Measurements from ENCODE around the gene ELAPOR1.
"Not testable (repeated sequence)": the region's sequence is repeated elsewhere in the genome, so short reads cannot be mapped to it uniquely, and the experiment has no call there.

ELAPOR1 gene

DNA sequence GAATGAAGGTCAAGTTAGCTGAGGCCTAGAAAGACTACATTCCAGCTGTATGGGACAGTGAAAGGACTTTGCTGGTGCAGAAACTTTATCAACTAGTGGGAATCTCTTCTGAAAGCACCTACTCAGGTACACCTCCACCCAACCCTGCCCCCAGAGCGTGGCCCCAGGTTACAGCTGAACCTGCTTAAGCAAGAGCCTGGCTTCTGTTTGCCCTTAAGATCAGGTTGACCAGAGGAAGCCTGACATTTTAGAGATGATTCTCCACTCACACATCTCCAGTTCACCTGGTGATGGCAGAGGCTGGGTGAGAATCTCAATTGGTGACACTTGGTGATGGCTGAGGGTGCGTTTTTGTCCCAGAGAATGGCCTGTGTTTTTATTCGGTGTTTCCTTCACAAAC, 24.0 kb downstream of the ELAPOR1 start:
- DNase-seq: no peak

DNA sequence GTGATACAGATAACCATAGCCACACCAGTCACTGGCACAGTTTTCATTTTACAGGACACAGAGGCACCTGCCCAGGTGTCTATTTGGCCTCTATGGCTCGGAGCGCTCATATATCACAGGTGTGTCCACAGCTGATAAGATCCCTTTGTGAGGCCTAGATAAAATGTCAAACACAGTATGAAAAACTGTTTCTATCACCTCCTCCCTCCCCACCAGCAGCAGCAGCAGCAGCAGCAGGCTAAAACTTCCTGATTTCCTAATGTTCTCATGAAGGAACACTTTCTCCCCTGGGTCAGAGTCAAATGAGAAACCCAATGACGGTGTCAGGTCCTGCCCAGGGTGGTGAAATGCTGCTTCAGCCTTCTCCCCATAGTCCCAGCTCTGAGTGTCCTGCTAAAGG, 24.4 kb downstream of the ELAPOR1 start:
- no peak for DNase-seq

DNA sequence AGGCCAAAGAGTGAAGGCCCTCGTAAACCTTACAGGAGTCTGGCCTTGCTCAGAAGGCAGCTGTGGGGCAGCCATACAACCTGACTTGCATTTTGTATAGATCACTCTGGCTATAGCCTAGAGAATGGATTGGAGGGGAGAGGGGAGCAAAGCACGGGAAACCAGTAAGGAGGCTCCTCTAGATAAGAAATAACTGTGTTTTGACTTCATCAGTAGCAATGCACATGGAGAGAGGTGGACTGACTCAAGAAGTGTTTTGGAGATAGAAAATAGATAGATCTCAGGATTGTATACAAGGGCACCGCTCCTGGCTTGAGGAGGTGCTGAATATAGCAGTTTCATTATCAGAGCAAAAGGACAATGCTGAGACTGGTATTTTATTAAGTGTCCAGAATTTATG, 26.5 kb downstream of the ELAPOR1 start:
- no peak for DNase-seq

DNA sequence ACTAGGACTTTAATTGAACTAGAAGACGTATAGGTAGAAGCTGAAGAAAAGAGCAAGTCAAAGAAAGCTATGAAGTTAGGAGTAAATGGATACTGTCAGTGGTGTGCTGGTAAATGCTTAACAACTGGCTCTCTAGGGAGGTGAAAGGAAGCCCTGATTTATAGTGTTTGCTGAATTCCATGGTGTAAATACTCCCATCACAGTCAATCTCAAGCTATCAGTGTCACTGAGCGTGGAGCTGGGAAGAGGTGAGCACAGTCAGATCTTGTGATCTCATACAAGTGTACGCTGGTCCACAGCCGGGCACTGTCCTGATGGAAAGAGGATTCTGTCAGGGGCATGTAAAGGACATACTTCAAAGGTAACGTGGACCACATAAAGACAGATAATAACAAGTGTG, 28.3 kb downstream of the ELAPOR1 start:
- no peak for DNase-seq

DNA sequence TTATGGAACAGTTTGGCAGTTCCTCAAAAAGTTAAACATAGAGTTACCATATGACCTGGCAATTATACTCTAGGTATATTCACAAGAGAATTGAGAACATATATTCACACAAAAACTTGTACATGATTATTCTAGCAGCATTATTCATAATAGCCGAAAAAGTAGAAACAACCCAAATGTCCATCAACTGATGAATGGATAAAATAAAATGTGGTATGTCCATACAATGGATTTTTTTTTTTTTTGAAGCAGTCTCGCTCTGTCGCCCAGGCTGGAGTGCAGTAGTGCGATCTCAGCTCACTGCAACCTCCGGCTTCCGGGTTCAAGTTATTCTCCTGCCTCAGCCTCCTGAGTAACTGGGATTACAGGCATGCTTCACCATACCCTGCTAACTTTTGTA, 28.8 kb downstream of the ELAPOR1 start:
- not testable (repeated sequence) for DNase-seq

DNA sequence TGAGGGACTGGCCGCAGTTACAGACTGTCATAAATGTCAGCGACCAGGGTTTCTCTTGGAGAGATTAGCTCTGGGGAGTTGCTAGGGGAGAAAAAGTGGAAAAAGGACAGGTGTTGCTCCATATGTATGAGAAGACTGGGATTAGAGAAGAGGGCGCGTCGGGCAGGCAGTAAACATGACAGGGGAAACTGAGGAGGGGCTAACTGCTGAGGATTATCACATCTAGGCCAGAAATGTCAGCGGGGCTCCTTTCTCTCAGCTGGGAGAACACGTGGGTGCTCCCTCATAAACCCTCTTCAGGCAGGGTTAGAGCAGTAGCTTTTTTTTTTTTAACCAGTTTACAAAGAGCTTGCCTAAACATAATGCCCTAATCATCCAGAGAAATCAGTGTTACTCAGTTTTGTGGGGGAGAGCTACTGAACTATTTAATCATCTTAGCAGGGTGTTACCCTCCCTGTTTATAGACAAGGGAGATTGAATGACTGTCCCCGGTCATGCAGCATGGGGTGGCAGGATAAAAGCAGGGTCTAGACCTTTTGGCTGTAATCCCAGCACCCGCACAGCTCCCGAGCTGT, 35.2 kb downstream of the ELAPOR1 start:
- no peak for DNase-seq

DNA sequence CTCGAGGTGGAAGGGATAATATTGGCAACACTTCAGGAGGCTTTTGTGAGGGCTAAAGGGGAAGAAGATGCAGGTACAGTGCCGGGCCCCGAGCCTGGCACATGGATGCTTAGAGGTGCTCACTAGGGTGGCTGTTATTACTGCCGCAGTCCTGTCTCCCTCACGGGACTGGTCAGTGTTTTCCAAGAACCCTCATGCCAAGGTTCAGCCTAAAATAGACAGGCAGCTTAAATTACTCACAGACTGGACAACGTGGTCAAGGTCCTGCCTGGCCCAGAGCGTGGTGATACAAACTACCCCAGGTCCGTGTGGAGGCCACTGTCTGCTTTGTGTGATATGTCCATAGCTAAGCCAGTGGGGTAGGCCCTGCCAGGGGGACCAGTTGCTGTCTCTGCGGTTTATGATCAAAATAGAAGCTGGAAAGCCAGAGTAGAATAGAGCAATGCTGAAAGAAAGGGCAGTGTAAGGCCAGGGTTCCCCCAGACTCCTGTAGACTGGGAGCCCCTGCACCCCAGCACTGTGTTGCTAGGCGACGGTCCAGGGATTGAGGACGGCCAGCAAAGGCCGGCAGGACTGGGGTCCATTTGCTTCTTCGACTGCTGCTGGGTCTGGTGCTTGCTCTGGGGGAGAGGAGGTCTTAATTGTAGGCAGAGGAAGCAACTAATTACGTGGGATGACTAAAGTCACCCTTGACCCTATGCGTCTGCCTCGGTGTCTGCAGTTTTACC, 36.1 kb downstream of the ELAPOR1 start:
- no peak for DNase-seq

DNA sequence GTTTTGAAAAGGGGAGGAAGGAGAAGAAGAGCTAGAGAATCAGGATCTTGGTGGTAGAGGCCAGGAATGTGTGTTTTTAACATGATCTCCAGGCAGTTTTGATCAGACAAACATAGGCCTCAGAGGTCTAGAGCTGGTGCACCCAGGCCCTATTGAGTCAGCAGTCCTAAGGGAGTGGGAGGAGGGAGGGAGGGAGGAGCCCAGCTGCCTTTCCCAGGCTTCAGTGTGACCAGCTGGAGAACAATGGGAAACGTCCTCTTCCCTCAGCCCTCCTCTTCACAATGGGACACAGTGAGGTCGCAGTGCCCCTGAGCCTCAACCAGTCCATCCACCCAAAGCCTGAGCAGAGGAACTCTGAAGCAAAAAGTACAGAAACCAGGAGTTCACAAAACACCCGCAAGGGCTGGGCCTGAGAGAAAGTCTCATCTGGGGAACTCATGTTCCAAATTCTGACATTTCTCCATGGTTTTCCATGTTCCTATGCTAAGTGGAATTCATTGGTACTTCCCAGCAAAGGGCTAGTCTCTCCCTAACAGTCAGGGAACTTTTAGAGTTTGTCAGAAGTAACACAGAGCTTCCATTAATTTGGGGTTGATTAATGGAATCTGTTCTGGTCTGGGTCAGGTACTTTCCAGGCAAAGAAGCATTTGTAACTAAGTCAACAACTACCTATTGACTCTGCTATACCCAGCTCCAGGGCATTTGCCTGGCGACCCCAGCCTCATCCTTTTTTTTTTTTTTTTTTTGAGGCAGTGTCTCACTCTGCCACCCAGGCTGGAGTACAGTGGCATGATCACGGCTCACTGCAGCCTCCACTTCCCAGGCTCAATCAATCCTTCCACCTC, 37.5 kb downstream of the ELAPOR1 start:
- DNase-seq: peak in 35 of 51 donors; percentile 10 to 76 (median 44)

DNA sequence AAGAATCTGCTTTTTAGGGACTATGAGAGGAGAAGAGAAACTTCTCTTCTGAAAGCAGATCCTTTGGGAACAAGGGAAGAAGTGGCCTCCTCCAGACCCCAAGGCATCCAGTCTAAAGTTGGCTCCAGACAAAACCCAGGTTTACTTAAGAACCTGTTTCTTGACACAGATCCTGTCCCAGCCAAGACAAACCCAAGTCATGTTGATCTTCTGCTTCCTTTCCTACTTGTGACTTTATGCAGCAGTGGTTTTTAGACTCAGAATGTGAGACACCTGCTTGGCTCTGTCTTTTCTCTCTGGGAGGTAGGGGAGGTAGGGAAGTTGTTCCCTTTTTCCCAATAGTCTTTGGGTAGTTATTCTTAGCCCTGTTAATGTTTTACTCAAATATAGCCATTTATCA, 38.3 kb downstream of the ELAPOR1 start:
- no peak for DNase-seq

DNA sequence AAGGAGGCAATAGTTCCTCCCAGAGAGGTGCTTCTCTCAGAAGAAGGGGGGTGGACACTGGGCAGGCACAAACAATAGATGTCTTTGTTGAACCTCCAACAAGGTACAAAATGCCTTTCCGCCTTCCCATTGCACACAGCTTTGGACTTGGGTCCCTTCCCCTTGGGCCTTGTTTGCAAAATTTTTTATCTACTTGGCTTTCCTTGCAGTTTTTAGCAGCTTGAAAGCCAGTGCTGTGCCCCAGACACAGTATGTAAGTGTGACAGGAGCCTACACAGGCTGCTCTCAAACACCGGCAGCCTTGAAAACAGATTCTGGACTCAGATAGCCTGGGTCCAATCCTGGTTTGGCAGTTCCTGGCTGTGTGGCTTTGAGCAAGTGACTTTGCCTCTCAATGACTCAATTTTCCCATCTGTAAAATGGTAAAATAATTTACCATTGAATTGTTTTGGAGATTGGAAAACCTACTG, 43.0 kb downstream of the ELAPOR1 start:
- no peak for DNase-seq

DNA sequence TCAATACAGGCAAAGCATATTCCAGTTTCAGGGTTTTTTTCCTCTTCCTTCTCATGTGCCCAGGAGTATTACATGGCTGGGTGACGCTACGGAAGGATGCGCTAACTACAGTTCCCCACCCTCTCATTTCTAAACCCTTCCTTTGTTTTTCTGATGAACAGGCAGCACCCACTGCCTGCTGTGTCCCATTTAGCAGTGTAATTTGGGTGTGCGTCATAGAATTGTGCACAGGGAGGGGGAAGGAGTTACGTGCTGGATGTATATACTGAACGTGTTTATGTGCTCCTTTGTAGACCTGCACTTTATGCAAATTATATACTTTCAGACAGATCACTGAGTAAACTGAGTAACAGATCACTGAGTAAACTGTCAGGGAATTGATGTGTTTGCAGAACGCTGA, 44.5 kb downstream of the ELAPOR1 start:
- peak in 2 of 51 donors; percentile 26 to 45 for DNase-seq

DNA sequence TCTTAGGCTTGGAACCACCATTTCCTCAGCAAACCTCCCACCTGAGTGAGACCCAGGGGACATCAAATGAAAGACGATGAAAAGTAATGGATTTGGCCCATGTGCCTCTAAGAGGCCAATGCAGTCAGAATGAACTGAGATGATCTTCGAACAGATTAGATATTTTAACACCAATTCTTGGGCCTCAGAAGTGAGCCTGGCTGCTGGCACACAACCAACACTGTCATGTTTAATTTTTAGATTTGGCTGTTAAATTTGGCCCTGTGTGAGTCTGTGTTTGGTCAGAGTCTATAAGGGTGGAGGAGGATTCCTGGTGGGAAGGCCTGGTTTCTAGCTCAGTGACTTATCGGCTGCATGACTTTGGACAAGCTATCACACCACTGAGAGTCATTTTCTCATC, 45.4 kb downstream of the ELAPOR1 start:
- DNase-seq: peak in 1 of 51 donors; percentile 38

DNA sequence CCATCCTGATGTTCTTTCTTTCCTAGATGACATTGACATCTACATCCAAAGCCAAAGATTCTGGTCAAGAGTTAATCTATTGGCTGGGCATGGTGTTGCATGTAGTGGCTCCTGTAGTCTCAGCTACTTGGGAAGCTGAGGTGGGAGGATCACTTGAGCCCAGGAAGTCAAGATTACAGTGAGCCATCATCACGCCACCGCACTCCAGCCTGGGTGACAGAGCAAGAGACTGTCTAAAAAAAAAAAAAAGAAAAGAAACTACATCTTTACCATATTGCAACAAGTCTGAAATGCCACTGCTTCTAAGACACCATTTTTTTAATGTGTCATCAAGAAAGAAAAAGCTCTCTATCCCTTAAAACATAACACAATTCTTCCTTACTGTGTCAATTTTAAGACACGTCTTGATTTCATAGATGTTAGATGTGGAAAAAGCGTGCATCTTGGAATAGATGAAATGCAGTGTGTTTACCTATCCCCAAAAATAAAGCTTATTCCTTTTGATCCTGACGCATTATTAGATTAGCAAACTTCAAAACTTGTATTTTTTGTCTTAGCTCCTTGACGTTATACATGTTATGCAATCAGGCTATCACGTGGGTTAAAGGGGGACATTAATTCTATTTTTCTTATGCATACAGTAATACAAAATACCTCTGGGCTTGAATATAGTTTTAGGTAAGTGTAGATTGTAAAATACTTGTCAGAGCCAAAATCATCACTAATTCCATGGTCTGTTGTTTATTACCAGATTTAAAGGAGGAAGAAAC, 46.3 kb downstream of the ELAPOR1 start:
- no peak for DNase-seq

DNA sequence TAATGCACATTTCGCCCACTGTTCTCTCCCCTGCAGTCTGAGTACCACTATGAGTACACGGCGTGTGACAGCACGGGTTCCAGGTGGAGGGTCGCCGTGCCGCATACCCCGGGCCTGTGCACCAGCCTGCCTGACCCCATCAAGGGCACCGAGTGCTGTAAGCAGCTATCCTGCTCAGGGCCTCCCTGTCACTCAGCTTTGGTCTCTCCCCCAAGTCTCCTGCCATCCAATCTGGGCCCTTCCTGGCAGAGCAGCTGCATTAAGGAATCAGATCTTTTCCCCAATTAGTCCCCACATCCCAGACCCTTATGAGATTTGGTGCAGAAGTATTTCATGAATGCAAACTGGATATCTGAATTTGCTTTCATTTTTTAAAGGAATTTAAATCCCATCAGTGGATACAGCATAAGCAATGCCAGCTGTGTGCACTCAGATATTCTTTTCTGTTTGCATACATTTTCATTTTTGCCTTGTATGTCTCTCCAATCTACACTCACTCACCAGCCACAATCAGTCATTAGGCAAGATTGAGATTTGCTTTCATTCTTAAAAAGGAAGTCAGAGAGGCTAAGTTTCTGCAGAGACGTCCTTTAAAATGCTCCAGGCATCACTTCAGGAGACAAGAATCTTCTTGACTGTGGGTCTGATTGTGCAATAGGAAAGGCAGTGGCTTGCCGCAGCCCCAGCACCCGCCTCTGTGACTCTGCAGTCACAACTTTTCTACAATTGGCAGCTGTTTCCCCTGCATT, 48.1 kb downstream of the ELAPOR1 start:
- DNase-seq: peak in 12 of 51 donors; percentile 6 to 50 (median 12)

DNA sequence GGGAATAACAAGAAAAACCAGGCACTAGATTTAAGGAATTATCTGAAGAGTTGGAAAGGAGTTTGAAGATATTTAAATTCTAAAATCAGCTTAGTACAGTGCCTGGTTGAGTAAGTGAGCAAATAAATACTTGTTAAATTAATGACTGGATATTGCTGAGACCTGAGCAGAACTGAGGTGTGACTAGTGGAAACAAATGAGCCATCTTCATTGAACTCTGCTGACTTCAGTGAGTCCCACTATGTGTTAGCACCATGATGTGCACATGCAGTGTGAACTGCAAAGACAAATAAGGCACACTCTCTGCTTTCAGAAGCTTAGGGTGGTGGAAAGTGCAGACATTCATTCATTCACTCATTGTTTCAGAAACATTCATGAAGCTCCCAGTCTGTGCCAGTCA, 48.7 kb downstream of the ELAPOR1 start:
- DNase-seq: no peak

DNA sequence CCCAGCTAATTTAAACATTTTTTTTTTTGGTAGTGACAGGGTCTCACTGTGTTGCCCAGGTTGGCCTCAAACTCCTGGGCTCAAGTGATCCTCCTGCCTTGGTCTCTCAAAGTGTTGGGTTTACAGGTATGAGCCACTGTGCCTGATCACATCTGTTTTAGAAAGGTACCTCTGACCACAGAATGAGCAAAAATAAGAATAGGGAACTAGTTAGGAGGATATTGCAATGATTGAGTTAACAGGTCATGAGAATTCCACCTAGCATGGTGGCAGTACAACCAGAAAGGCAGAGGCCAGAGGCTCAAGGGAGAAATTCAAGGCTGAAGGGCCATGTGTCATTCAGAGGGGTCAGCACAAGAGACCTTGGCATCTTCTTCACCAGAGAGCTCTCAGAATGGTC, 49.6 kb downstream of the ELAPOR1 start:
- no peak for DNase-seq
